ENCODE measurements around the gene OR2AG1. TPM values are rescaled to one million over a fixed set of nuclear protein-coding genes. Genes with fewer than 3 reads are reported as not detected.
"Not testable (repeated sequence)": the region's sequence is repeated elsewhere in the genome, so short reads cannot be mapped to it uniquely, and the experiment has no call there.

Gene OR2AG1
- total RNA-seq, 4 donors from 2014 or later: not detected

DNA sequence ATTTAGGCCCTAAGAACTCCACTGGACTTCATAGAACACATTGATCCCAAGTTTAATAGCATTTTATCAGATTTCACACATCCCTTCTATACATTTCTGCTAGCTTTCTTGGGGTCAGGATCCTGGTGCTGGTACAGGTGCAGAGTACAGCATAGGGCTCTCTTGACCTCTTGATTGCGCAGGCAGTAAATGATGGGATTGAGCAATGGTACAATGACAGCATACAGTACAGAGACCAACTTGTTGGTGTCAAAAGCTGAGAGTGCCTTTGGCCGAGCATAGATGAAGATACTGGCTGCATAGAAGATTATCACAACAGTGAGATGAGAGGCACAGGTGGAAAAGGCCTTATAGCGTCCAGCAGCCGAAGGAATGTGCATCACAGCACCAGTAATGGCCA is 11.8 kb downstream of the OR2AG1 start:
- intact Hi-C loops (cut with DNase I; ENCODE audit: low total_unique reads): no loop called here
- DNase-seq: no peak
- H3K27me3 ChIP-seq: no peaks in the 10 kb centered on the region
- H3K4me3 ChIP-seq: no peak overlapping the region
- TF ChIP-seq POLR2A (IDR thresholded peaks at IDR 0.05): no peak
- TF ChIP-seq, protein P1, sequence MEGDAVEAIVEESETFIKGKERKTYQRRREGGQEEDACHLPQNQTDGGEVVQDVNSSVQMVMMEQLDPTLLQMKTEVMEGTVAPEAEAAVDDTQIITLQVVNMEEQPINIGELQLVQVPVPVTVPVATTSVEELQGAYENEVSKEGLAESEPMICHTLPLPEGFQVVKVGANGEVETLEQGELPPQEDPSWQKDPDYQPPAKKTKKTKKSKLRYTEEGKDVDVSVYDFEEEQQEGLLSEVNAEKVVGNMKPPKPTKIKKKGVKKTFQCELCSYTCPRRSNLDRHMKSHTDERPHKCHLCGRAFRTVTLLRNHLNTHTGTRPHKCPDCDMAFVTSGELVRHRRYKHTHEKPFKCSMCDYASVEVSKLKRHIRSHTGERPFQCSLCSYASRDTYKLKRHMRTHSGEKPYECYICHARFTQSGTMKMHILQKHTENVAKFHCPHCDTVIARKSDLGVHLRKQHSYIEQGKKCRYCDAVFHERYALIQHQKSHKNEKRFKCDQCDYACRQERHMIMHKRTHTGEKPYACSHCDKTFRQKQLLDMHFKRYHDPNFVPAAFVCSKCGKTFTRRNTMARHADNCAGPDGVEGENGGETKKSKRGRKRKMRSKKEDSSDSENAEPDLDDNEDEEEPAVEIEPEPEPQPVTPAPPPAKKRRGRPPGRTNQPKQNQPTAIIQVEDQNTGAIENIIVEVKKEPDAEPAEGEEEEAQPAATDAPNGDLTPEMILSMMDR (IDR thresholded peaks at IDR 0.05): no peak
- TF ChIP-seq POLR2AphosphoS5 (IDR thresholded peaks at IDR 0.05): no peak
- no peak for TF ChIP-seq EP300 (IDR thresholded peaks at IDR 0.05; ENCODE audit: low read depth)
- no peaks in the 10 kb centered on the region for H3K9me3 ChIP-seq
- H3K36me3 ChIP-seq: no peaks in the 10 kb centered on the region
- no peak overlapping the region for H3K27ac ChIP-seq
- in situ Hi-C loops (cut with MboI; ENCODE audit: low pct_ligation_motif_present in 1 of 4, low pct_unique_long_range_greater_than_20kb in 1 of 4, low sequenced_read_pairs in 3 of 4): no loop called here
- no peaks in the 10 kb centered on the region for H3K4me1 ChIP-seq
- WGBS, 2 donors (ENCODE audit: low coverage in 1 of 2): 87 to 100% methylated on average over 2 to 4 of the region's 4 CpGs

DNA sequence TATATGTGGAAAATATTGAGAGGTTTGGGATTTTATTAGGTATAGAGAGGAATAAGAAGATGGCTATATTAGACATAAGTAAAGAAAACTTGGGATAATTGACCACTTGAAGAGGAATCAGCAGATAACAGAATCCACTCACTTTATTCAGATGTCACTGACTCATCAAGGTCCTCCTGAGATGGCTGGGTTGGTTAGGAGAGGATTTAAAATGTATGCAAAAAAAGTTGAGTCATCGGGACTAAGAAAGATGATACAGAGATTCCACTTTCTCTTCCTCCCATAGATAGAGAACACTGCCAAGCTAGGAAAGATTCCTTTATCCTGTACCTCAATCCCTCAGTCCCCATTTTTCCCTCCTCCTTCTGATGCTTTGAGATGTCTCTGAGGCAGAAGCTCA is 16.6 kb downstream of the OR2AG1 start, which contains the start of gene OR6A2:
OR6A2 (minus strand) TSS at position 288 of the 400 bp plus-strand sequence. CDS start 3,981 bp downstream, outside the sequence.
- no peaks in the 10 kb centered on the region for H3K27me3 ChIP-seq
- no peaks in the 10 kb centered on the region for H3K36me3 ChIP-seq
- no peak for DNase-seq
- no peak within 1 kb of the TSS for H3K27ac ChIP-seq
- 79 to 89% methylated on average over 1 of the region's 1 CpG for WGBS, 2 donors (ENCODE audit: low coverage in 1 of 2)
- intact Hi-C loops (cut with DNase I; ENCODE audit: low total_unique reads) (no loop called here), in situ Hi-C loops (cut with MboI; ENCODE audit: low pct_ligation_motif_present in 1 of 4, low pct_unique_long_range_greater_than_20kb in 1 of 4, low sequenced_read_pairs in 3 of 4) (no loop called here)
- TF ChIP-seq POLR2A (IDR thresholded peaks at IDR 0.05) (no peak), POLR2AphosphoS5 (IDR thresholded peaks at IDR 0.05) (no peak), EP300 (IDR thresholded peaks at IDR 0.05; ENCODE audit: low read depth) (no peak)
- TF ChIP-seq, protein P1 (IDR thresholded peaks at IDR 0.05): no peak
- H3K4me3 ChIP-seq: no peak within 1 kb of the TSS
- no peaks in the 10 kb centered on the region for H3K4me1 ChIP-seq
- no peaks in the 10 kb centered on the region for H3K9me3 ChIP-seq

DNA sequence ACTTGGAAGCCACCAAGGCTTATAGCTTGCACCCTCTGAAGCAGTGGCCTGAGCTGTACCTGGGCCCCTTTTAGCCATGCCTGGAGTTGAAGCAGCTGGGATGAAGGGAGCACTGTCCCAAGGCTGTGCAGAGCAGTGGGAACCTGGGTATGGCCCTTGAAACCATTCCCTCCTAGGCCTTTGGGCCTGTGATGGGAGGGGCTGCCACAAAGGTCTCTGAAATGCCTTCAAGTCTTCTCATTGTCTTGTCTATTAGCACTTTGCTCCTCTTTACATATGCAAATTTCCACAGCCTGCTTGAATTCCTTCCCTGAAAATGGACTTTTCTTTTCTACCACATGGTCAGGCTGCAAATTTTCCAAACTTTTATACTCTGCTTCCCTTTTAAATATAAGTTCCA is 18.3 kb downstream of the OR2AG1 start:
- H3K36me3 ChIP-seq; H3K9me3 ChIP-seq; in situ Hi-C loops (cut with MboI; ENCODE audit: low pct_ligation_motif_present in 1 of 4, low pct_unique_long_range_greater_than_20kb in 1 of 4, low sequenced_read_pairs in 3 of 4); H3K27ac ChIP-seq; H3K4me1 ChIP-seq; intact Hi-C loops (cut with DNase I; ENCODE audit: low total_unique reads); H3K27me3 ChIP-seq; H3K4me3 ChIP-seq; DNase-seq: not testable (repeated sequence)

DNA sequence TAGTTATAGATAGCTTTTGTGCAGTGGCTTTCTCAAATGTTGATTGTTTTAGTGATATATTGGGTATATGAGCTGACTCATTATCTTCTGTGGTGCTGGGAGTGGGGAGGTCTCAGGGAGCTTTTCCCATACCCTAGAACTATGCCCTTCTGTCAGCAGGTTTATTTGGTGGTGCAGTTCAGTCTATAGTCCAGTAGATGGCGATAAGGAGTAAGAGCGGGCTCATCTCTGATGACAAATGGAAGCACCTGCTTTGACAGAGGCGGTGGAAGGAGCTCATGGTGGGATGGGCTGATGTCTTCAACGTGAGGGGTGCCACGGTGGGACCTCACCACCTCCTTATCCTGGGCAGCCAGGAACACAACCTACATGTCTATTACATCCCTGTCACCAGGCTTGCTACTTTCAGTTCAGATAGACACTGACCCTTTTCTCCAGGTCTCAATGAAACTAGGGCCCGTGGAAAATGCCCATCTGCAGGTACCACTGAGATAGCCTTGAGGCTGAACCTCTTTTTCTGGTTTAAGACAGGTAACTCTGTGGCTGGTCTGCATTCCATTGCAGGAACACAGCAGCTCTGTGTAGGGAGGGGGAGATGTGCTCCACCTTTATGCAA is 29.7 kb downstream of the OR2AG1 start:
- H3K27me3 ChIP-seq: no peaks in the 10 kb centered on the region
- intact Hi-C loops (cut with DNase I; ENCODE audit: low total_unique reads): no loop called here
- H3K4me1 ChIP-seq: no peaks in the 10 kb centered on the region
- no peak for DNase-seq
- H3K27ac ChIP-seq: no peak overlapping the region
- H3K9me3 ChIP-seq: no peaks in the 10 kb centered on the region
- H3K36me3 ChIP-seq: no peaks in the 10 kb centered on the region
- whole genome bisulfite sequencing, 2 donors (ENCODE audit: low coverage in 1 of 2): 17% methylated on average over 6 of the region's 6 CpGs; no CpG with 5 or more reads in 1 of the 2 donors
- in situ Hi-C loops (cut with MboI; ENCODE audit: low pct_ligation_motif_present in 1 of 4, low pct_unique_long_range_greater_than_20kb in 1 of 4, low sequenced_read_pairs in 3 of 4): no loop called here
- TF ChIP-seq, protein P1 (IDR thresholded peaks at IDR 0.05): peak; percentile 59 to 92 (median 88)
- no peak for TF ChIP-seq POLR2AphosphoS5 (IDR thresholded peaks at IDR 0.05)
- TF ChIP-seq POLR2A (IDR thresholded peaks at IDR 0.05): no peak
- H3K4me3 ChIP-seq: no peak overlapping the region

DNA sequence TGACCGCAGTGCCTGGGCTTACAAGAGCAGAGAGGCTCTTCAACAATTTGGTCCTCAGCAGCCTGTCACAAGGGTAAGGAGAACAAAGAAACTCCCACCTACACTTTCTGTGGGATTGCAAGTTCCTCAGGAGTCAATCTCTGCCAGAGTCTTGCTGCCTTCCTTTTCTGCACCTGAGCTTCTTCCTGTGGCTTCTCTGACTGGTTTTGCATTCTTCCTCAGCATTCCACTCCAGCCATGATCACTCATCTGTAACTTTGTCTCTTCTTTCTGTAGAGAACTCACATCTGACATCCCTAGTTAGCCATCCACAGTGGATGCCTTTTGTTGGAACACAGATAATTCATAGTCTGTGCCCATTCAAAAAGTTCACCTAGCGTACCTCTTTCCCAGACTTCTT is 30.8 kb downstream of the OR2AG1 start:
- H3K4me1 ChIP-seq: no peaks in the 10 kb centered on the region
- intact Hi-C loops (cut with DNase I; ENCODE audit: low total_unique reads) (no loop called here), in situ Hi-C loops (cut with MboI; ENCODE audit: low pct_ligation_motif_present in 1 of 4, low pct_unique_long_range_greater_than_20kb in 1 of 4, low sequenced_read_pairs in 3 of 4) (no loop called here)
- H3K9me3 ChIP-seq: no peaks in the 10 kb centered on the region
- H3K27ac ChIP-seq: no peak overlapping the region
- TF ChIP-seq, protein P1 (IDR thresholded peaks at IDR 0.05): no peak
- no peak for TF ChIP-seq POLR2AphosphoS5 (IDR thresholded peaks at IDR 0.05)
- no peak for TF ChIP-seq EP300 (IDR thresholded peaks at IDR 0.05; ENCODE audit: low read depth)
- TF ChIP-seq POLR2A (IDR thresholded peaks at IDR 0.05): no peak
- 87% methylated on average over 2 of the region's 2 CpGs; no CpG with 5 or more reads in 1 of the 2 donors for WGBS, 2 donors (ENCODE audit: low coverage in 1 of 2)
- H3K36me3 ChIP-seq: no peaks in the 10 kb centered on the region
- H3K27me3 ChIP-seq: no peaks in the 10 kb centered on the region
- DNase-seq: no peak
- no peak overlapping the region for H3K4me3 ChIP-seq
